ENCODE data around the gene ABTB2. TPM values are rescaled to one million over a fixed set of nuclear protein-coding genes. Genes with fewer than 3 reads are reported as not detected.
A peak's percentile ranks its signal among the peaks of the same experiment; 100 is the strongest.

The ABTB2 gene
- total RNA-seq, 1 experiment from 2014 or later = 1.2 TPM

DNA sequence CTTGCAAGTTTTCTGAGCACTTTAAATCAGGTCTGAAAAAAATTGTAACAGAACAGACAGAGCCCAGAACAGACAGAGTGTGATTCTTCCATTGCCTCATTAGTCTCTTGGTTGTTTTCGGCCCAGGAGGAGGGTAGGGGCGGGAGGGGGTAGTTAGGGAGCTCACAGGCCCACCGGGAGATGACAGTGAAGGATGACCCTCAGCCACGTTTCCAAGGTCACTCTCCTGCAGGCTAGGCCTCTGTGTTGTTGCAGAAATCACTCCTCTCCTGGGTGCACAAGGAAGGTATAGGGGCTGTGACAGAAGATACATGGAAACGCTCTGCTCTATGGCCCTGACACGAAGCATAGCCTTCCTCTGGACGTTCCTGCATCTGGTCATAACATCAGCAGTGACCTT is 69.3 kb downstream of the ABTB2 start:
- no peak for DNase-seq (ENCODE audit: low spot score)

DNA sequence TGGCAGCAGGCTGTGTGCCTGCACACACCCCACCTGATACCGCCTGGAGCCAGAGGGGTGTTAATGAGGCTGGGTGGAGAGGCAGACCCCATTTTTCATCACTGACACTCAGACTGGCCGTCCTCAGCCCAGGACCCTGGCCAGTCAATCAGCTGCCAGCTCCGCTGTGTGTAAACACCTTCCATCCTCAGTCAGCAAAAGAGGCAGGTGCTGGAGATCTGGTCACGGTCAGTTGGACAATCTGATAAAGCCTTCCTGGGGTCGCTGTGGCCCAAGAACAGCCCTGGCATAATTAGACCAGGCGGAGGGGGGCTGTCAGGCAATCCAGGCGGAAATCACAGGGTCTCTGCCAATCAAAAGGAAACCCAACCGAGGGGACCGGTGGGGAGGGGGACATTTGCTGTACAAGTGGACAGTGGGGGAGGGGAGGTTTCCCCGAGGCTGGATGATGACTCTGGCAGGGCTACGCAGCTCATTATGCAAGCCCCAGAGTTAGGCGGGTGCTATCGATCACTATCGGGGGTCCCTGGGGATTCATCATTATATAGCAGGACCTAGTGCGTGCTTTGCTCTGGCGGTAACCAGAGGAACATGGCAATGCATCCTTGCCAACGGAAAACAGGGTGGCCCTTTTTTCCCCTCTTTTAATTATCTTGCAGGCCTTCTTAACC is 72.9 kb downstream of the ABTB2 start:
- no peak for DNase-seq (ENCODE audit: low spot score)

DNA sequence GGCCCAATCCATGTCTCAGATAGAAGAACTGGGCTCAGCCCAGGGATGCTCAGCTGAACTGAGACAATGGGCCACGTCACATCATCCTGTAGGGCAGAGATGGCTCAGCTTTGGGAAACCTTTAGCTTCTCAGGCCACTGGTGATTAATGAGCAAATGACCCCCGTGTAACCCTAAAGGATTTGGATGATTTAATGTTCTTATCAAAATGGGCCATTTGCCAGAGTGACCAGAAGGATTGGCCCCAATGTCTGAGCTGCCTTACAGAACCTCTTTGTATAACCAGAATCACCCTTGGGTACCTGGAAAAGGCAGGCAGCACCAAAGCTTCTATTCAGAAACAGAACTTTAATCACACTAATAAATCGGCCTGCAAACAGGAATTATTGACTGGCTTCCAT is 73.7 kb downstream of the ABTB2 start:
- DNase-seq (ENCODE audit: low spot score) = no peak

DNA sequence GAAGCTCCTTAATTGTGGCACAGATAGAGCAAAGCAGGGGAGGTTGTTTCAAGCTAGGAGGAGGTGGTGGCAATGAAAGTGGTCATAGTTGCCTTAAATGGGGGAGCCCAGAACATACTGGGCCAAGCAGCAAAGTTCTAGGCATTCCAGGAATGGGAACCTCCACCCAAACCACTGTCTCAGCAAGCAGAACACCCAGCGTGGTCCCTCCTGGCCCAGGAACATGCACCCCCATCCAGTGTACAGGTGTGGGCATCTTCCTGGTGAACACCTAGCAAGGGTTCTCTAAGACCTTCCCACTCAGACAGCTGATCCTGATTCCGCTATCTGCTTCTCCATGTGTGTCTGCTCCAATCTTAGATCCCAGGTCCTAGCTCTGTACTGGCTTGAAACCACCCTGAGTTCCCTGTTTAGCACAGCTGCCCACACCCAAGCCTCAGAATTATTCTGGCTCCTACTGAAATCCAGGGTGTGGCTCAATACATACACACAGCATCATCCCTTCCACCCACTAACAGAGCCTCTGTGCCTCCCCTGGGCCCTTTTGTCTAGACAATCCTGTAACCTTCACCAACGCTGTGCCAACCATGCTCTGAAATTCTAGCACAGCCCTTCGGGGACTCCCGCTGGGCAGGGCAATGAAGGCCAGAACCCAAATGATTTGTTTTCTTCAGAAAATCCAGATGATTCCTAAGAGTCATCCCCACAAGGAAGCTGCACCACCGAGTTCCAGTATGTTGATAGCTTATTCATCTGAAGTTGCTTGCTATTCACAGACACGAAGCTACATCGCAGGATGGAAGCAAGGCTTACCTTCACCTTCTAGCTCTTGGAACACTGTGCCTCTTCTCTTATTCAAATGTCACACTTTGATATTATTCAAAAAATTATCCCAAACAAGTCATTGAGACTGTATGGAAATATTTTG is 76.6 kb downstream of the ABTB2 start:
- DNase-seq (ENCODE audit: low spot score) = no peak

DNA sequence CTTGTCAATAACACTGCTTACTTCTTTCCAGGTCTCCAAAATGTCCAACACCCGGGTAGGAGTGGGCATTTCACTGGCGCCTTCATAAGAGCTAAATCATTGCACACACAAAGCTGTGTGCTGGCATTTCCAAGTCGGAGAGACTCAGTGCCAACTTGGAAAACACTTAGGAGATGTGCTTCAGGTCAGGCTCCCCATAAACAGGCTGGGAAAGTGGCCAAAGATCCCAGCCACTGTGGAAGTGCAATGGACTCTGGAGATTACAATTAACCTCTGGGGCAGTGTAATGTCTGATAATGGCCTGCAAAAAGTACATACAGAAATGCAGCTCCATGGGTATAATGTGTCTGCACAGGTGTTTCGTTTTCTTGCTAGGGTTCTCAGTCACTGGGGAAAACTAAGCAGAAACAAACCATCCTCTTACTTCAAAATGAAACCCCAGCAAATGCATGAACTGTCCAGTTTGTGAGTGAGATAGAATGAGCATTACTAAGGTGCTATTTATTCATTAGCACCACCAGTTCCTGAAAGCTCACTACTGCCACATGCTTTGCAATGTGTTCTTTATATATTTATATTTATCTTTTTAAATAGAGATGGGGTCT is 79.0 kb downstream of the ABTB2 start:
- DNase-seq (ENCODE audit: low spot score) = no peak

DNA sequence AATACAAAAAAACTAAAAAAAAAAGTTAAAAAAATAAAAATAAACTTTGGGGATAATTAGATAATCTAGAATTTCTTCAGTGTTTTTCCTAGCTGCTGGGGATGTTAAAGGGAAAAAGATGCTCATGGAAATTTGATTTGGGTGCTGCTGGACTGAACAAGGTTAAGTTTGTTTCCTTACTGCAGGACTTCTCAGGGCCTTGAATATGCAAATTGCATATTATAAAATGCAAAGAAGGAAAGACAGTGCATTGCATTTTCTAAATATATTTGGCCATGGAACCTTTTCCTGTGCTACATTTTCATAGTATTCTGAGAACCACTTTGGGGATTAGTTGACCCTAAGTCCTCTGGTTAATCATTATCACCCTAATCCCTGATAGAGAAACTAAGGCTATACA is 79.6 kb downstream of the ABTB2 start:
- no peak for DNase-seq (ENCODE audit: low spot score)

DNA sequence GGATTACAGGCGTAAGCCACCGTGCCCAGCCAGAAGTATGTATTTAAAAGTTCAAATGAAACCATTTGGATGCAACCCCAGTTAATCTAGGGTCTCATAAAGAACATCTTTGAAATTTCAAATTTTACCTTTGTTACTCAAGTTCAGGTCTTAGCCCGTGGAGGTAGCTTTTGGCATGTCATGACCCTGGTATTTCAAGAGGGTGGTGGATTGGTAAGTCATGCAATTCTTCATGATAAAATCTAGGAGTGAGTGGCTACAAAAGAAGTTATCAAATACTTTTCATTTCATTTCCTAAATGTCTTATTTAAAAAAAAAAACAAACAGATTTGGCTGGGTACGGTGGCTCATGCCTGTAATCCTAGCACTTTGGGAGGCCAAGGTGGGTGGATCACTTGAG is 80.6 kb downstream of the ABTB2 start:
- no peak for DNase-seq (ENCODE audit: low spot score)

DNA sequence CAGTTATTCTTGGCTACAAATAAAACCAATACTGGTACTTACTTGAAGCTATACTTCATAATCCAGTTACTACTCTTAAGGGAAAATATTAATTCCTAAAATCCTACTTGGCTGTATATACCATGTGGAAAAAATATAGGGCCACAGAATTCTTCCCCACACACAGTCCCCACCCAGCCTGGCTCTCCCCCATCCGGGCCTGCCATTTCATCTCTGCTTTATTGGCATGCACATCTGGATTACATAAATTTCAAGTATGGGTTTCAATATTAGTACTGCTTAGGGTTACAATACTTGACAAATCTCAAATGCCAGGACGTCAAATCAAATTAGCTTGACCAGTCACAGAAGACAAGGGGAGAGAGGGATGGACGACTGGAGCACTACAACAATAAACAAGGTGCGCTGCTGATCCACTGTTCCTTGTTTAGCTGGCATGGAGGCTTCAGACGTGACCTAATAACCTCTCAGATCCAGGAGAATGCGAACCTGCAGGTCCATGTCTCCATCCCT is 81.4 kb downstream of the ABTB2 start:
- DNase-seq (ENCODE audit: low spot score) = no peak

DNA sequence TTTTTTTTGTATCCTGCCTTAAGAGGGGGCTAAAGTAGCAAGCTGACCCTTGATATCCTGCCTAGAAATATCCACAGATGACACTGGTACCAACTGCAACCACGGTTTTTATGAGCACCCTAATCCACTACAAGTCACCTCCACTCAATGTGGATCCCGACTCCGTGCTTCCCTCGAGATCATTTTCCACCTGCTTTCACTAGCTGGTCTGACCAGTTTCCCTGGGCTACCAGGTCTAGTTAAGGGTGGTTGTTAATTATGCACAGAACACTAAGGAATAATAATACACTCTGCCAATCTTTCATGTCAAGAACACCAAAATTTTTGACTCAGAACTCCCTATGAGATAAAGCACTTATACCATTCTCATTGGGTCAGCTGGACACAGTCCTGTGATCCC is 82.3 kb downstream of the ABTB2 start:
- no peak for DNase-seq (ENCODE audit: low spot score)

DNA sequence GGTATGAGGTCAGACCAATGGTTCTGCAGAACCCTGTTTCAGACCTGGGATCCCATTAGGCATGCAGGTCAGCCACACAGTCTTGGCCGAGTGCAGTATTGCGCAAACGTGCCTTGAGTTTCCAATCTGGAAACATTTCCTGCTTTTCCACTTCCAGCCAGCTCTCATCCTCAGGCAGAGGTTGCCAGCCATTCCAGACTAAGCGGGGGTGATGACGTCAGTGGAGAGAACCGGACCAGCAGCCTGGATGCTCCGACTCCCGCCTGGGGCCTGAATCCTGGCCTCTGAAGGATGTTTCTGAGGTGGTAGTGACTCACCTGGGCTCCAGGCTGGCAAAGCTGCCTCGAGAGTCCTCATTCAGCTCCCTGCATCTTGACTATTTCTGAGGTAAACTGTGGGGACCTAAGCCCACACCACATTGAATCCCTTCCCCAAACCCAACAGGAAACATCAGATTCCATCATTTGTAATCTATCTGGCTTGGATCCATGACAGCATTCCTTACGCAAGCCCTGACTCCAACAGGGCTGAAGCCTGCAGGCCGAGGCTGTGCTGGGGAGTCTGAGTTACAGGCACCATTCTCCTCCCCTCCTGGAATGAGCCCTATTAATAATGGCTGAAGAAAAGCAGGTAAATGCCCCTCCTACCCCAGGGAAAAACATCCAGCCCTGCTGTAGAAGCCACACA is 83.0 kb downstream of the ABTB2 start:
- DNase-seq (ENCODE audit: low spot score) = peak; percentile 99

DNA sequence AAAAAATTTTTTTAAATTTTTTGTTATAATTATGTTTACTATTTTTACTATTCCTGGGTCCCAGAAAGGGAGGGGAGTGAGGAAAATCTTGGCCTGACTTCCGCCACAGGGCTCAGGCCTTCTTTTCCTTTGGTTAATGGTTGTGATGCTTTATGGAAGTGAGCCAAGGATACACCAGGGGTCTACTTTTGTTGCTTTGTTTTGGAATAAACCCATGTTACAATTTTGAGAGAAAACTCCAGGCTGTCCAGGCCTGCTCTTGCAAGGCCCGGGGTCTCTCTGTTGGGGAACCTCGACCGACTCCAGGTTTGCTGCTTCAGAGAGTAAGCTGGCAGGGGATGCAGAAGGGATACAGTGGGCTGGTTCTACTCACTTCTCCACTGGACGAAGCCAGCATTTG is 84.7 kb downstream of the ABTB2 start:
- no peak for DNase-seq (ENCODE audit: low spot score)

DNA sequence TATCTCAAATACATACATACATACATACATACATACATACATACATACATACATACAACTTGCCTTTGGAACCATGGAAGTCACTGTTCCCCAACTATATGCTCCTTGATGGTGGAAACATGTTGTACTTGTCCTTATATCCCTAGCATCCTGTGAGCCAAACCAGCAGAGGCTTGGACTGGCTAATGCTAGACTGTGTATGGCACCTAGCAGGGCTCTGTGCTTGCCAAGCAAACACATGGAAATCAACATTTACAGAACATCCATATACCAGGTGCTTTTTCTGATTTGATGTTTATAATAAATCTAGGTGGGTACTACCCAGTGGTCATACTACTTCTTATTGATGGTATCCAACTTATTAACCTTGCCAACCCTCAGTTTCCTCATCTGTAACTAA is 86.1 kb downstream of the ABTB2 start:
- no peak for DNase-seq (ENCODE audit: low spot score)

DNA sequence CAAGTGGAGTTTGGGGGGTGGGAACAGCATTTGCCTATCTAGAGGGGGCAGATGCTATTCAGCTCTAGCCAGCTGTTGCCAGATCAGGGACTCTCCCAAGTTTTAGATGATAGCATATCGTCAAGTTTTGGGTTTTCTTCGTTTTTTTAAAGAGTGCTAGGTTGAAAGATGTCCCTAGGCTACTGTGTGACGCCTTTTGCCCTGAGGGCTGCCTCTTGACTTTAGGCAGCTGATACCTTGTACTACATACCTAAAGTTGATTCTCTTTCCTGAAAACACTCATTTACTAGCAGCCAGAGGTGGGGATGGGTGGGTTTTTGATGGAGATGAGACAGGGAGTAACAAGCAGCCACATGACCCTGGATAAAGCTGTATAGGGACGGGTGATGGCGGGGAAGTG is 87.1 kb downstream of the ABTB2 start:
- no peak for DNase-seq (ENCODE audit: low spot score)

DNA sequence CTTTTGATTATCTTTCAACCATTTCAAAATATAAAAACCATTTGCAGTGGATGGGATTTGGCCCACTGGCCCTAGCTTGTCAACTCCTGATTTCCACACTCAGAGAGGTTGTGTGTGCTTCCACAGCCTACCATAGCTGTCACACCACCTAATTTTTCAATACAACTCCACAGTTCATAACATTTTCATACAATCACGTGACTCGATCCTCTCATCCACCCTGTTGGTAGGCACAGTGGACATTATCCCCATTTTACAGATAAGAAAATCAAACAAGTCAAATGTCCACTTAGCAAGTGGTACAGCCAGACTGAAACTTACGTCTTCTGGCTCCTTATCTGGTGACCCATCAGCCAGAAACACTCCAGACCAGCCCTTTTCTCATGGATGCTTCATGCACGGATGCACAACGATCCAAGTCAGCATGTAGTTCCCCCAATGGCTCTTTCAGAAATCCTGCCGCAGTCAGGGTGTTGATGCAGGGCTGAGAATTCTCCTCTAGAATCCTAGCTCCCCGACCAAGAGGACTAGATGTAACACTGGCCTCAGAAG is 88.0 kb downstream of the ABTB2 start:
- no peak for DNase-seq (ENCODE audit: low spot score)

DNA sequence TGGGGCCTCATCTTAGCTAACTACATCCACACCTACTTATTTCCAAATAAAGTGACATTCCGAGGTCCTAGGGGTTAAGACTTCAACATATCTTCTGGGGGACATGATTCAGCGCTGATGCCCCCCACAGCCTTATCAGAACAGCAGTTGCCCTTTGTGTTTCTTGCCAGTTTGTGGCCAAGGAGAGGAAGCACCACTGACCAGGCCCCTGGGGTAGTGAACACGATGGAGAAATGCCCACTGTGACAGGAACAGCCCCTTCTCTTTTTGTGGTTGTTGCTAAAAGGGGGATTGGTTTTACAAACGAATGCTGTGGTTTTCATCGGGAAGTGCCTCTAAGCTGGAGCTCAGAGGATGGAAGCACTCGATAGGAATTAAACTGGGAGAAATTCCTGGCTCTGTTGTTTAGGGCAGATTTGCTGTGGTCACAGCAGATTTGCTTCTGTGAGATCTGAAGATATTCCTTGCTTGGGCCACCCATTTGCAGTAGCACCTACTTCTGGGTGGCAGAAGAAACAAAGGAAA is 88.8 kb downstream of the ABTB2 start:
- peak; percentile 35 for DNase-seq (ENCODE audit: low spot score)

DNA sequence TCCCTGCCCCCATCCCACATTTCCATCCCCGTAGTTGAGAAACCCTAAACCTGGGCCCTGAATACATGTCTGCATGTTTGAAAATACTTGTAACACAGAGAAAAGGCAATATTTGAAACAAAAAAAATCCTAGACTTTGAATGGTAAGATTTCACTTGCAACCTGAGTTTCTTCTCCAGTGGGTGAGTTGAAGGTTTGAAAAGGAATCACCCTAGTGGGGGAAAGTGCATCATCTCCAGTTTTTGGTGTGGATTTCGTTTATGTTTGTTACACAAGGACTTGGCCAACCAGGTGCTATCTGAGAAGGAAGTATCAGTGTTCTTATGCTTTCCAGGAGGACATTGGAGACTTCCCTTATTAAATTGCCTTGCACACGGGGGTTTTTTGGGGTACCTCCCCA is 90.4 kb downstream of the ABTB2 start:
- DNase-seq (ENCODE audit: low spot score) = no peak

DNA sequence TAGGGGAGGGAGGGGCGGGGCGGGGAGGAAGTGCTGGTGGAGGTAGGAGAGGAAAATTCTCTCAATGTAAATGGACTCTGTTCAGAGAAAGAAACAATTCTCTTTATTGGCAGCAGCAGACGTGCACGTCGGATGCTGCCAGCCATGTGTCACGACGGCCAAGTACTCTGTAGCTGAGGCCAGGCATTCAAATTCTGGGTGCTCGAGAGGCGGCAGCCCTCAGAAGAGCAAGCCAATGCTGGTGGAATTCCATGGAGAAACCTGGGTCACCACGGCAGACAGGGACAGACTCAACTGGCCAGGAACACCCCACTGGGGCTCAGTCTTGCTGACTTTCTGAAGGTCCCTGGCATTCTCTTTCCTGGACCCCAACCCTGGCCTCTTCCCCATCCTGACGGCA is 90.8 kb downstream of the ABTB2 start:
- DNase-seq (ENCODE audit: low spot score) = peak; percentile 71

DNA sequence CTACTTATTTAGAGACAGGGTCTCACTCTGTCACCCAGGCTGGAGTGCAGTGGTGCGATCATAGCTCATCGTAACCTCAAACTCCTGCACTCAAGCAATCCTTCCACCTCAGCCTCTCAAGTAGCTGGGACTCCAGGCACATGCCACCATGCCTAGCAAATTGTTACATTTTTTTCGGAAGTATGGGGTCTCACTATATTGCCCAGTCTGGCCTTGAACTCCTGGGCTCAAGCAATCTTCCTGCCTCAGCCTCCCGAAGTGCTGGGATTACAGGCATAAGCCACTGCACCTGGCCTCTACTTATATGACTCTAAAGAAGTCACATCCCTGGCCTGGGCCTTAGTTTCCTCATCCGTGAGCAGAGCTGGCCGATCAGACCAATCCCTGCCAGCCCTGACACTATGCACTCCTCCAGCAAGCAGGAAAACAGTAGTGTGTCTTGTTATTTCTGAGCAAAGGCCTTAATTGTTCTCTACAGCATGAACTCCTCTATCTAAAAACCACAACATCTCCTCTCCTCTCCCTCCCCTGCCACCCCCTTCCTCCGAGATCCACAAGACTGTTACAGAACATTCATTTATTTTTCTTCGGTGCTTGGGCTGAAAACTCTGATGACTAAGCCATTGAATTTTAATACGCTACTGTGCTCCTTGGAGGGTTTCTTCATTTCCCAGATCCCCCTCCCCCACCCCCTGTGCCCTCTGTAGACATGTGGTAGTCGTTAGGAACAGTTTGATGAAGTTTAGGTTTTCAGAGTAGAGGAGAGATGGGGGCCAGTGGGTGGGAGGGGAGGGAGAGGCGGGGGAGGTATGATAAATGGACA is 91.5 kb downstream of the ABTB2 start:
- peak; percentile 98 for DNase-seq (ENCODE audit: low spot score)

DNA sequence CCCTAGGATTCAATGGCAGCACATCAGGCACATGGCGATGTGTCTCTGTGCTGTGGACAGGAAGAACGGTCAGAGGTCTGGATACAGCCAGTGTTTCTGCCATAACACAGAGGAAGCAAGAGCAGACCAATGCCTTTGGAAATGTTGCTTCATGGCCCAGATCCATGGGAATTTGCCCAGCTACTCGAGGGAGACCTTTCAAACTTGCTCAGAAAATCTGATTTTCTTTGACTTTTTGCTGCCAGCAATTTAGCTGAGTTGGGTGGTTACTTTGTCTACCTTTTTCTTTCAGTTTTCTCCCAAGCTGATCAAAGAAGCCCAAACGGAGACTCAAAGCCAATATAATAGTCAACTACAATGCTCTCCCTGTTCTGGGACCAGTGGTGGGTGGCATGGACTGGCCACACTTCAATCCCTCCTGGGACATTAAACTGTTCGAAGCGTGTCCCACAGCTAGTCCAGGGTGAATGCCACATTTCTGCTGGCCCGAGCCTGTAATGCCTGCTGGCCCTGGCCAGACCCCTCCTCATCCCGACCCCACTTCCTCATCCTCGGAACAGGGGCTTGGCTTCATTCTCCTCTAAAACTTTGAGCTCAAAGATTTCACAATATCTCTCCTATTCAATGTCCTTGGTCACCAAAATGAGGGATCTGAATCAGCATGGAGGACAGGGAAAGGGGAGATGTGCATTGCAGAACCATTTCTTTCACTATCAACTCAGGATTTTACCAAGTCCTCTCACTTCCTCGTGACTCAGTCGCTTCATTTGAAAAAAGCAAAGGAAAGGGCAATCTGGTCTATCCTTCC is 93.3 kb downstream of the ABTB2 start:
- no peak for DNase-seq (ENCODE audit: low spot score)
